Endothelial cell of umbilical vein (primary cell): Measurements from ENCODE around the gene STBD1.

Experiments used
- CTCF ChIP-seq, 2 donors: IDR thresholded peaks; 1 replicate in 1 of 2; 2 replicates in 1 of 2; pipeline ENCODE4 v1.5.1; 2011; ENCODE audit warnings: low read length in 2 of 2, mild to moderate bottlenecking in 2 of 2, moderate library complexity in 2 of 2, control low read depth in 1 of 2, inconsistent platforms in 1 of 2, low read depth in 1 of 2; ENCODE audit not compliant: insufficient read depth in 1 of 2; ENCODE audit errors: extremely low read depth in 1 of 2
- EZH2 ChIP-seq: IDR thresholded peaks from 2 replicates; pipeline ENCODE4 v1.6.1; 2012; ENCODE audit warnings: borderline replicate concordance, low read depth, mild to moderate bottlenecking, moderate library complexity, low read length, inconsistent platforms; ENCODE audit not compliant: severe bottlenecking
- FOS ChIP-seq: IDR thresholded peaks from 2 replicates; pipeline ENCODE4 v1.6.1; 2011; ENCODE audit warnings: mild to moderate bottlenecking, low read length, moderate library complexity, borderline replicate concordance; ENCODE audit not compliant: insufficient read depth
- GATA2 ChIP-seq: IDR thresholded peaks from 2 replicates; pipeline ENCODE4 v1.7.0; 2011; ENCODE audit warnings: low read depth, mild to moderate bottlenecking, moderate library complexity, mixed read lengths, low read length; ENCODE audit not compliant: insufficient read length, insufficient read depth
- JUN ChIP-seq: IDR thresholded peaks from 2 replicates; pipeline ENCODE4 v1.6.1; 2011; ENCODE audit warnings: borderline replicate concordance, low read depth; ENCODE audit not compliant: insufficient read length, insufficient read depth
- MAX ChIP-seq: IDR thresholded peaks from 2 replicates; pipeline ENCODE4 v1.6.1; 2011; ENCODE audit not compliant: insufficient read depth, insufficient read length
- POLR2AphosphoS5 ChIP-seq: IDR thresholded peaks from 2 replicates; pipeline ENCODE4 v1.6.1; 2012; ENCODE audit warnings: low read depth, mild to moderate bottlenecking, control low read depth, low read length, moderate library complexity; ENCODE audit not compliant: insufficient read depth

- TF ChIP-seq POLR2AphosphoS5 (no peak), EZH2 (no peak), CTCF (IDR thresholded peaks at IDR 0.05; ENCODE audit: extremely low read depth in 1 of 2, insufficient read depth in 1 of 2, low read depth in 1 of 2, low read length in 2 of 2) (no peak), JUN (no peak), GATA2 (no peak), FOS (no peak), MAX (no peak)
Measured at GRCh38 chr4:76271248-76271647, 35.3 kb upstream of the STBD1 start.
